ENCODE data around the gene MCOLN1.

- no peak for TF ChIP-seq TCF12 (IDR thresholded peaks at IDR 0.05; ENCODE audit: low read depth)
- no peak for TF ChIP-seq MAX (IDR thresholded peaks at IDR 0.05)
Observed at GRCh38 chr19:7533281-7533885, 11.0 kb downstream of the MCOLN1 start.
